COLO829 (cell line): ENCODE data around the gene RBX1.

ENCODE experiments used
- DNase-seq: peaks from one replicate; pipeline ENCODE4 v3.0.0; 2012; ENCODE audit warnings: low spot score

Gene RBX1

GRCh38 chr22:41022470-41023298 is 71.5 kb downstream of the RBX1 start:
- peak; percentile 60 for DNase-seq
